Lung (tissue), 12 donors: ENCODE measurements around the gene SV2B. TPM values are rescaled to one million over a fixed set of nuclear protein-coding genes. Genes with fewer than 3 reads are reported as not detected.
A peak's percentile ranks its signal among the peaks of the same experiment; 100 is the strongest.

ENCODE experiments used
- ATAC-seq: fragments of 200-7000 bp; cut with Tn5 transposase; one replicate; pipeline ENCODE4 v1.9.1; 2020; ENCODE audit warnings: moderate number of reproducible peaks; ENCODE audit not compliant: insufficient read depth, low FRiP score
- DNase-seq, 3 donors: peaks; one replicate each; pipeline ENCODE4 v3.0.0-alpha.2; 2013 to 2017
- H3K27ac ChIP-seq, 2 donors: one replicate each; pipeline ENCODE4 v1.5.1; 2013; ENCODE audit warnings: mild to moderate bottlenecking in 2 of 2, moderate library complexity in 2 of 2, control low read depth in 1 of 2, inconsistent platforms in 1 of 2, low read depth in 1 of 2, low read length in 1 of 2
- H3K27me3 ChIP-seq, 3 donors: one replicate each; pipeline ENCODE4 v1.5.1; 2013; ENCODE audit warnings: low read length in 2 of 3; ENCODE audit not compliant: control insufficient read depth in 3 of 3, insufficient read depth in 3 of 3
- H3K36me3 ChIP-seq, 4 donors: one replicate each; pipeline ENCODE4 v1.5.1; 2013; ENCODE audit warnings: low read length in 4 of 4, mild to moderate bottlenecking in 1 of 4, moderate library complexity in 1 of 4; ENCODE audit not compliant: control insufficient read depth in 4 of 4, insufficient read depth in 4 of 4
- H3K4me1 ChIP-seq, 5 donors: one replicate each; pipeline ENCODE4 v1.5.1; 2013; ENCODE audit warnings: low read length in 5 of 5, mild to moderate bottlenecking in 2 of 5, moderate library complexity in 1 of 5; ENCODE audit not compliant: control insufficient read depth in 5 of 5, insufficient read depth in 5 of 5
- H3K4me3 ChIP-seq: one replicate; pipeline ENCODE4 v1.5.1; 2013; ENCODE audit warnings: mild to moderate bottlenecking, control low read depth, moderate library complexity
- H3K9ac ChIP-seq, 2 donors: one replicate each; pipeline ENCODE4 v1.5.1; 2013; ENCODE audit warnings: low read length in 2 of 2, control low read depth in 1 of 2; ENCODE audit not compliant: insufficient read depth in 1 of 2
- H3K9me3 ChIP-seq, 4 donors: one replicate each; pipeline ENCODE4 v1.5.1; 2013; ENCODE audit warnings: low read length in 3 of 4, mild to moderate bottlenecking in 1 of 4, moderate library complexity in 1 of 4; ENCODE audit not compliant: control insufficient read depth in 4 of 4, insufficient read depth in 3 of 4
- WGBS, 2 donors: extraction: QIAGEN DNeasy Blood & Tissue Kit; methylation state at CpG; one replicate each; pipeline ENCODE4 v1.1.7; 2013; 5-methylcytosine and 5-hydroxymethylcytosine counted together
- polyA plus RNA-seq, 2 donors: library from polyadenylated mRNA; stranded (reverse); fragments of 200-250 nt; gene quantifications; one replicate each; pipeline ENCODE4 v1.2.1, GENCODE V29; 2013
- total RNA-seq, 2 donors: library from RNA; depleted of rRNA in 1 of 2; stranded (reverse); fragments of >200 nt in 1 of 2; gene quantifications; one replicate each; pipeline ENCODE4 v1.2.1, GENCODE V29; 2014 to 2021
- TF ChIP-seq, protein P1 (sequence below): IDR thresholded peaks from 2 replicates; pipeline ENCODE4 v1.5.1; 2012; ENCODE audit warnings: mild to moderate bottlenecking; ENCODE audit errors: control extremely low read depth, extremely low read depth
- donor health status: control.
- donor health status: control.
- donor health status: Bipolar disorder and iron deficiency.
- donor health status: healthy.
- donor health status: DM: yes; HTN: yes; CAD: no.

Gene SV2B
- total and polyA plus RNA-seq, 4 donors = 0.12 to 2.8 (median 0.90) TPM

DNA sequence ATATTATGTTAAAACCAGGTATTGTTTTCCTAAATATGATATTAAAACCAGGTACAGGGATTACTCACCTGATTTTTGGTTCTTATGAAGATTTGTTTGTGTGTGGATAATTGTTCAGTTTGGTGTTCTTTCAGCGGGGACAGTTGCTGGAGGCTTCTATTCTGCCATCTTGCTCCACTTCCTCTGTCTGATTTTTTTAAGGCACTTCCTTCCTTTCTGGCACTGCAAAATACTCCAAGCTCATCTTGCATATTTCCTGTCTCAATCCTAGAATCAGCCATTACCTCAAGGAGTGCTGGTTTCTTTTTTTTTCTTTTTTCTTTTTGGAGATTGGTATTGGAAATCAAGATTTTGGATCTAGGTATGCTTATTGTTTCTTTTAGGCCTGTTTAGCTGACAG is 229.9 kb downstream of the SV2B start:
- DNase-seq (no peak), ATAC-seq (no peak)
- TF ChIP-seq, protein P1, sequence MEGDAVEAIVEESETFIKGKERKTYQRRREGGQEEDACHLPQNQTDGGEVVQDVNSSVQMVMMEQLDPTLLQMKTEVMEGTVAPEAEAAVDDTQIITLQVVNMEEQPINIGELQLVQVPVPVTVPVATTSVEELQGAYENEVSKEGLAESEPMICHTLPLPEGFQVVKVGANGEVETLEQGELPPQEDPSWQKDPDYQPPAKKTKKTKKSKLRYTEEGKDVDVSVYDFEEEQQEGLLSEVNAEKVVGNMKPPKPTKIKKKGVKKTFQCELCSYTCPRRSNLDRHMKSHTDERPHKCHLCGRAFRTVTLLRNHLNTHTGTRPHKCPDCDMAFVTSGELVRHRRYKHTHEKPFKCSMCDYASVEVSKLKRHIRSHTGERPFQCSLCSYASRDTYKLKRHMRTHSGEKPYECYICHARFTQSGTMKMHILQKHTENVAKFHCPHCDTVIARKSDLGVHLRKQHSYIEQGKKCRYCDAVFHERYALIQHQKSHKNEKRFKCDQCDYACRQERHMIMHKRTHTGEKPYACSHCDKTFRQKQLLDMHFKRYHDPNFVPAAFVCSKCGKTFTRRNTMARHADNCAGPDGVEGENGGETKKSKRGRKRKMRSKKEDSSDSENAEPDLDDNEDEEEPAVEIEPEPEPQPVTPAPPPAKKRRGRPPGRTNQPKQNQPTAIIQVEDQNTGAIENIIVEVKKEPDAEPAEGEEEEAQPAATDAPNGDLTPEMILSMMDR = no peak
- WGBS, 2 donors = 32 to 56% methylated on average over 1 of the region's 1 CpG
- Histone ChIP-seq H3K9ac (no peak overlapping the region), H3K27me3 (no peaks in the 10 kb centered on the region), H3K9me3 (peaks cover 0 to 9% (median 0%) of the 10 kb centered on the region in 4 donors), H3K36me3 (no peaks in the 10 kb centered on the region), H3K4me3 (no peak overlapping the region), H3K4me1 (no peaks in the 10 kb centered on the region), H3K27ac (no peak overlapping the region)

DNA sequence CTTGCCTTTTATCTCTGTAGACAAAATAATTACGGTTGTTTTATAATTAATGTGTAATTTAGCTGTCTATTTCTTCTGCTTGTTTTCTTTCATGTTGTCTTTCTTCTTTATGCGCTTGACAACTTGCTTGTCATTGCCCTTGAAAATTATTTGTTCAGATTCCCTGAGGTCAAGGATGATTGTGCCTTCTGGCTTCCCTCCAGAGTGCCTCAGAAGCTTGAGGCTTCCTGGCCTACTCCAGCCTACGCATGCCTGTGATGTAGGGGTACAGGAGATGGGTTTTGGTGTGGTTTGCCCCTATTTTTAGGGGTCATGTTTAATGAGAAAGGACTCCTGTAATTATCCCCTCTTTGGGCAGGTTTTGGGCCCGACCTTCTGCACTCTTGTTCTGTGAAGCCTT is 231.5 kb downstream of the SV2B start:
- 87 to 93% methylated on average over 4 of the region's 4 CpGs for WGBS, 2 donors
- no peak overlapping the region for H3K9ac ChIP-seq
- no peaks in the 10 kb centered on the region for H3K27me3 ChIP-seq
- H3K4me1 ChIP-seq = no peaks in the 10 kb centered on the region
- no peak overlapping the region for H3K4me3 ChIP-seq
- H3K27ac ChIP-seq = no peak overlapping the region
- ATAC-seq = no peak
- TF ChIP-seq, protein P1 = no peak
- DNase-seq = no peak
- no peaks in the 10 kb centered on the region for H3K36me3 ChIP-seq
- peaks cover 0 to 9% (median 0%) of the 10 kb centered on the region in 4 donors for H3K9me3 ChIP-seq

DNA sequence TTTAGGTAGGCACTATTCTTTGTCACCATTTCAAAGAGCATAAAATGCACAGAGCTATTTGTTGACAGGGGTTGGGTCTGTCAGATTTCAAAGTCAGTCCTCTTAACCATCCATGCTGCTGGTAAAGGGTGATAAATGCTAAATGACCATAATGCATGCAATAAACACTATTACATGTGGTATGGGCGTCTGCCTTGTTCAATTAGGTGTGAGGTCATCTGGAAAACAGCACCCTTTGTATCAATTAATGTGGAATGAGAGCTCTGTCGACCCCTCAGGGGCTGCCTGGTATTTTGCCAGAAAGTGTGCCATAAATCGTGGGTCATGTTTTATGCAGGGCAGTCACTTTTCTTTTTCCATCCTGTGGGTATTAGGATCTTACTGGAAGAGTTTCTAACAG is 235.6 kb downstream of the SV2B start:
- no peak overlapping the region for H3K9ac ChIP-seq
- no peaks in the 10 kb centered on the region for H3K27me3 ChIP-seq
- TF ChIP-seq, protein P1 = no peak
- WGBS, 2 donors = 59 to 79% methylated on average over 3 of the region's 3 CpGs
- no peak overlapping the region for H3K27ac ChIP-seq
- ATAC-seq (no peak), DNase-seq (no peak)
- H3K9me3 ChIP-seq = no peaks in the 10 kb centered on the region
- no peaks in the 10 kb centered on the region for H3K4me1 ChIP-seq
- no peaks in the 10 kb centered on the region for H3K36me3 ChIP-seq
- no peak overlapping the region for H3K4me3 ChIP-seq

DNA sequence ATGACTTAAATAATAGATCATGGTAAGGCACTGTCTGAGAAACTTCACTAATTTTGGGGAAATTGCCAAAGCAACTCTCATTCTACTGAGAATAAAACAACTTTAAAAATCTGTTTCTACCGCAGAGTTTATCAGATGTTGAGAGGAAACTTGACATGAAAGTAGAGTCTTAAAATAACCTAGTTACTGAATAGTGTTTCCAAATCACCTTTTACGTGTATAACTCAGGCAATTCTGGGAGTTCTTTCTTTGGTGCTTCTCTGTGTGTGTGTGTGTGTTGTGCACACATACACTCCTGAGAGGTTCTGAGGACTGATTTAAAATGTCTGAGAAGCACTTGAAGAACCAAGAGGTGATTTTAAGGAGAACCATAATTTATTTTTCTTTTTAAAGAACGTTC is 236.6 kb downstream of the SV2B start:
- Histone ChIP-seq H3K27ac (no peak overlapping the region), H3K27me3 (no peaks in the 10 kb centered on the region), H3K9ac (no peak overlapping the region), H3K4me3 (no peak overlapping the region), H3K36me3 (no peaks in the 10 kb centered on the region), H3K4me1 (no peaks in the 10 kb centered on the region), H3K9me3 (no peaks in the 10 kb centered on the region)
- no peak for ATAC-seq
- DNase-seq = peak in 1 of 3 donors; percentile 37
- 38 to 49% methylated on average over 3 of the region's 3 CpGs for WGBS, 2 donors
- TF ChIP-seq, protein P1 = no peak
